SW 1271 (cell line): ENCODE results near the gene LSM7.
"Not testable (repeated sequence)": the region's sequence is repeated elsewhere in the genome, so short reads cannot be mapped to it uniquely, and the experiment has no call there.

Source experiments
- DNase-seq, 2 experiments: peaks; one replicate each; lab custom pipeline; 2025; lab: John Stamatoyannopoulos, UW

LSM7 gene

DNA sequence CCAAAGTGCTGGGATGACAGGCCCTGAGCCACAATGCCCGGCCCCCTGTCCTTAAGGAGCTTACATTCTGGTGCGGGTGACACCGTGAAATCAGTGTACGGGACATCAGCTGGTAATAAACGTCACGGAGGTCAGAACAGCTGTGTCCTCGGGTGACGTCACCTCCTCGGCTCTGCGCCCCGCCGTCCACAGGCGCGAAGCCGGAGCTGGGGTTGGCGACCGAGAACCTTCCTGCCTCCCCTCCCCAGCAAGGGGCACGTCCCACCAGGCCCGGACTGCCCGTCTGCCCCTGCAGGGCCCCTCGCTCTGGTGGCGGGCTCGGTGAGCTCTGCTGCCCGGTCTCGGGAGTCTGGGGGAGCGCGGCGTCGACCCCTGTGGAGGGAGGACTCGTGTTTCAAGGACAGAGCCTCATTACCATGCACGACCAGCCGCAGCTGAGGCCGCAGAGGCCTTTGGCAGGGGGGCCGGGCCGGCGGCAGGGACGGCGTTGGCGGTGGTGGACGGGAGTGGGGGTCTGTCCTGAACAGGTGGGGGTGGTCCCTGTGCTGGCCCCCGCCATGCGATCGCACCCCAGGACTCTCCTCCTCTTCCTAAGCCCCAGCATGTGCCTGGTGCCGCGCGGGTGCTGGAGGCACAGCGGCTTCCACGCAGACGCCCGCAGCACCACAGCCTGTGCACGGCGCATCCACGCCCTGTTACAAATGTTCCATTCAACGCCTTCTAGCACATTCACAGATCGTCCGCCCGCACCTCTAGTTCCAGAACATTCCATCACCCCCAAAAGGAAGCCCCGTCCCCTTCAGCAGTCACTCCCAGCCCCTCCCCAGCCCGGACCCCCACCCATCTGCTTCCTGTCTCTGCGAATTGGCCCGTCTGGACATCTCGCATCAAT lies 25.8 kb downstream of the LSM7 start:
- DNase-seq: no peak

DNA sequence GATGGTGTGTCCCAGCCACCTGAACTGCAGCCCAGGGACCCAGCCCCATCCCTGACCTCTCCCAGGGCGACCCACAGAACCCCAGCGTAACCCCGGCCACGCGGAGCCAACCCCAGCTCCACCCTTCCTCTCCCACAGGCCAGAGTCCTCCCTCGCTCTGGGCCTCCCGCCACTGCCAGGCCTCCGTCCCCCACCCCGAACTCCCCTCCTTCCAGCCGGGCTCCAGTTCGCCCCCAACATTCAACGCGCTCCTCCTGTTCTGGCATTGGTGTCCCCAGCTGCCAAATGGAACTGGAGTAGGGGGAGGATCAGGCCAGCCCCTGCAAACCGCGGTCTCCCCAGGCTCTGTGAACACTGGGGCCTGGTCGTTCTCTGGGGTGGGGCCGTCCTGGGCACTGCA lies 27.9 kb downstream of the LSM7 start:
- DNase-seq: no peak

DNA sequence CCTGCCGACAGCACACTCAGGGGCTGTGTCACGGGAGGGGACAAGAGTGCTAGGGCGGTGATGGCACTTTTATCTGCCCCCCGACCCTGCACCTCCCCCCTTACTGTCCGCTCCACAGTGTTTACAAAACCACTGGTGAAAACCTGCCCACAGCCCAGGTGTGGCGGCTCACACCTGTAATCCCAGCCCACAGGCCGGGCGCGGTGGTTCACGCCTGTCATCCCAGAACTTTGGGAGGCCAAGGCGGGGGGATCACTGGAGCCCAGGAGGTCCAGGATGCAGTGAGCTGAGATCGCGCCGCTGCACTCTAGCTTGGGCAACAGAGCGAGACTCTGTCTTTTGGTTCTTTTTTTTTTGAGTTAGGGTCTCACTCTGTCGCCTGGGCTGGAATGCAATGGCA lies 32.2 kb downstream of the LSM7 start:
- DNase-seq: no peak

DNA sequence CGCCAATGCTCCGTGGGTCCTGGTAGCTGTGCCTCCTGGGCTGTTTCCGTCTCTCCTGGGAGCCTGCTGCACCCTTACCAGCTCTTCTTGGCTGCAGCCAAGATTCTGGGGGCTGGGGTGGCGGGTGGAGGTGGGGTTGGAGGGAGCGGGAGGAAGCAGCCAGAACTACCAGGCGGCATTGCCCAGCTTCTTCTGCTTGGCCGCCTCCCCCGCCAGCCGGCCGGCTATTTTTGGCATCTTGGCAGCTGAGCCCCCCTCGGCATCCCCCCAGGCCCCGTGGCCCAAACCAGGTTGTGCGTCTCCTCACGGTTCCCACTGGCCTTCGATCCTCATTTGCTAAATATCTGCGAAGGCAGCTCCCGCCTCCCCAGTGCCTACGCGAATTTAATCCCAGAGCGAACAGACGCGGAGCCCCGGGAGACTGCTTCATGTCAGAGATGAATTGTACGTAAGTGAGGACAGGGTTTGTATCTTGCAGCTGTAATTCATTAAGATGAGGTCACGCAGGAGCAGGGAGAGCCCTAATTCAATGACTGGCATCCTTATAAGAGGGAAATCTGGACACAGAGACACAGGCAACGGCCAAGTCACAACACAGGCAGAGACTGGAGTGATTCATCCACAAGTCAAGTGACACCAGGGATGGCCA lies 33.6 kb downstream of the LSM7 start:
- DNase-seq: no peak

DNA sequence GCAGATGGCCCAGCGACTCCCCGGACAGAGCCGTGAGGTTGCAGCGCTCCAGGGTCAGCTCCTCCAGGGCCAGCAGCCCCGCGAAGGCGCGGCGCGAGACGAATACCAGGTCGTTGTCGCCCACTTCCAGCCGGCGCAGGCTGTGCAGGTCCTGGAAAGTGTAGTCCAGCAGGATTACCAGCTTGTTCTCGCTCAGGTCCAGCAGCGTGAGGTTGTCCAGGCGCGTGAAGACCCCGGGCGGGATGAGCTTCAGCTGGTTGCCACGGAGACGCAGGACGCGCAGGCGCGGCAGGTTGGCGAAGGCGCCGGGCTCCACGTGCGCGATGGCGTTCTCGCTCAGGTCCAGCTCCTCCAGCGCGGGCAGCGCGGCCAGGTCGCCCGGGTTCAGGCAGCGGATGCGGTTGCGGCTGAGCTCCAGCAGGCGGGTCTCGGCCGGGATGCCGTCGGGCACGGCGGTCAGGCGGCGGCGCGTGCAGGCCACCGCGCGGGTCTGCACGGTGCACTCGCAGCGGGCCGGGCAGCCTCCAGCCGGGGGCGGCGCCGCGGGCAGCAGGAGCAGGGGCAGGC lies 37.1 kb downstream of the LSM7 start:
- no peak for DNase-seq

DNA sequence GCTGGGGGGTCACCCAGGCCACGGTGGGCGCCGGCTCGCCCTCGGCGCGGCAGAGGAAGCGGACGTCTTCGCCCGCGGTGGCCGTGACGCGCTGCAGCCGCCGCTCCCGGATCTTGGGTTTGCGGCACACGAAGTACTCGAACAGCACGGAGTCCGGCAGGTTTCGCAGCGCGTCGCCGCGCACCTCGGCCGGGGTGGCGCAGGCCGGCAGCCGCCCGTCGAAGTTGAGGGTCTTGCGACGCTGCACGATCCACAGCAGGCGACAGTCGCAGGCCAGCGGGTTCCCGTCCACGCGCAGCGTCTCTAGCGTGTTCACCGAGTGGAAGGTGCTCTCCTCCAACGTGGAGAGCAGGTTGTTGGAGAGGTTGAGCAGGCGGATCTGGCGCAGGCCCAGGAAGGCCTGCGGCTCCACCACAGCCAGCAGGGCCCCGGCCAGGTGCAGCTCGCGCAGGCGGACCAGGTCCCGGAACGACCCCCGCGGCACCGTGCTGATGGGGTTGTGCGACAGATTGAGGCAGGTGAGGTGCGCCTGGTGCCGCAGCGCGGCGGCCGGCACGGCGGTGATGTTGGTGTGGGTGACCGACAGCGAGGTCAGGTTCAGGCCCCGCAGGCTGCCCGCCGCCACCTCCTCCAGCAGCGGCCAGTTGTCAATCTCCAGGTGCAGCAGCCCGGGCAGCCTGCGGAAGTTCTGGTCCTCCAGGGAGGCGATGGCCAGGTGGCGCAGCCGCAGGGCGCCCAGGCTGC lies 37.8 kb downstream of the LSM7 start:
- no peak for DNase-seq

DNA sequence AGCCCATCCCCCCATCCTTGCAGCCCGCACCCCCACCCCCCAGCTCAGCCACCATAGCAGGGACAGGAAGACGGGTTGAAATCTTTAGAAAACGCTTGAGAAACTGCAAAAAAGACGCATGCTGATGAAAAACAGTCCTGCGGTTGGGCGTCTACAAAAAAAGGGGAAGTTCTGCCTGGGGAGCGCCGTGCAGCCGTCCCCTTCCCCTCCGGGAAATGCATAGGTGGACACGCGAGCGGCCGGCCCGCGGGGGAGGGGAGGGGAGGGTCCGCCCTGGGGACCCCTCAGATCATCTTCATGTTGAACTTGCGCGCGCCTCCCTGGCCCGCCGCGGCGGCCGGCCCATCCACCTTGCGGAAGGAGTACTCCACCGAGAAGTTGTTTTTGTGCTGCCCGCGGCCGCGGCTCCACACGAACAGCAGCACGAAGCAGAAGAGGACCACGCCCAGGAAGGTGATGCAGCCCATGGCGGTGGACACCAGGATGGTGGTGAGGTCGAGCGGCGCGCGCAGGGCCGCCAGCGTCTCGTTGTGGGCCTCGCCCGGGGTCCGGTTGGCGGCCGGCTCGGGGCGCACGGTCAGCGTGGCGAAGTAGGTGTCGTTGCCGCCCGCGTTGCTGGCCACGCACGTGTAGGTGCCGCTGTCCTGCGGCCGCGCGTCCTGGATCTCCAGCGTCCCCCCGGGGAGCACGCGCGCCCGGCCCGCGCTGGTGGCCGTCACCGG lies 38.5 kb downstream of the LSM7 start:
- no peak for DNase-seq

DNA sequence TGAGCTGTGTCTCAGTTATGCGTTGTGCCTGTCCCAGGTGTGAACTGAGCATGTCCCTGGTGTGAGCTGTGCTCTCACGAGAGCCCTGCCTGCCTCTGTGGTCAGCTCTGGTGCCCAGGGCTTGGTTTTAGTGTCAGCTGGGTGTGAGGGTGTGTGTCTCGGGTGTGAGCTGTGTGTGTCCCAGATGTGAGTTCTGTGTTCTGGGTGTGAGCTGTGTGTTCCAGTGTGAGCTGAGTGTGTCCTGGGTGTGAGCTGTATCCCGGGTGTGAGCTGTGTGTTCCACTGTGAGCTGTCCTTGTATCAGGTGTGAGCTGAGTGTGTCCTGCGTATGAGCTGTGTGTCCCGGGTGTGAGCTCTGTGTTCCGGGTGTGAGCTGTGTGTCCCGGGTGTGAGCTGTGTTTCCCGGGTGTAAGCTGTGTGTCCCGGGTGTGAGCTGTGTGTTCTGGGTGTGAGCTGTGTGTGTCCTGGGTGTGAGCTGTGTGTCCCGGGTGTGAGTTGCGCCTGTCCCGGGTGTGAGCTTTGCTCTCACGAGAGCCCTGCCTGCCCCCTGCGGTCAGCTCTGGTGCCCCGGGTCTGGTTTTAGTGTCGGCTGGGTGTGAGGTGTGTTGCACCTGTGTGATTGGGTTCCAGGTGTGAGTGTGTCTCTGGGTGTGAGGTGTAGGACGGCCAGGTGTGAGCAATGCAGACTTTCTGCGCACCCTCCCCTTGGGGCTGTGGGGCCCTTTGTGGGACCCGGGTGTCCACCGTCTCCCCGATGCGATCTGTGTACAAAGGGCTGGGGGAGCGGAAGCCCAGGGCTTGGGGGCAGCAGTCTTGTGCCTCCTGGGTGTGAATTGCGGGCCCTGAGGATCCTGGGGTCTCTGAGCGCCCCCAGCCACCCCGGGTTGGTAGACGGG lies 39.3 kb downstream of the LSM7 start:
- DNase-seq: no peak

DNA sequence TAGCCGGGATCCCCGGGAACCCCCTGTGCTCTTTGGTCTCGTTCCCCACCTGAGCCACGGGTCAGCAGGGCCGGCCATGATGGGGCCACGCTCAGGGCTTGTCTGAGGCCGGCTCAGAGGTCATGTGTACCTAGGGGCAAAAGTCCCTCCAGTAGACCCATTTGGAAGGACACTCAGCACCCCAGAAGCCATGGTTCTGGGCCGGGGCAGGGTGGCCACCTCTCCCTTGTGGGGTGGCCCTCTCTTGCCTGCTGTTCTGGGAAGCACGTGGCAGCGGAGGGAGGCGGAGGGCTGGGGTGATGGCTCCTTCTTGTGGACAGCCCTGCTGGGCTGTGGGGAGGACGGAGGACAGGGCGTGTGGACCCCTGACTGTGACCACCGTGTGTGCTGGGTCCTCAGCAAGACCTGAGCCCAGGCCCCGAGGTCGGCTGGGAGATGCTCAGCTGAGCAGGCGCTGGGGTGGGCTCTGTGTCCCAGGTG lies 40.0 kb downstream of the LSM7 start:
- peak in 1 of 2 experiments; percentile 27 for DNase-seq

DNA sequence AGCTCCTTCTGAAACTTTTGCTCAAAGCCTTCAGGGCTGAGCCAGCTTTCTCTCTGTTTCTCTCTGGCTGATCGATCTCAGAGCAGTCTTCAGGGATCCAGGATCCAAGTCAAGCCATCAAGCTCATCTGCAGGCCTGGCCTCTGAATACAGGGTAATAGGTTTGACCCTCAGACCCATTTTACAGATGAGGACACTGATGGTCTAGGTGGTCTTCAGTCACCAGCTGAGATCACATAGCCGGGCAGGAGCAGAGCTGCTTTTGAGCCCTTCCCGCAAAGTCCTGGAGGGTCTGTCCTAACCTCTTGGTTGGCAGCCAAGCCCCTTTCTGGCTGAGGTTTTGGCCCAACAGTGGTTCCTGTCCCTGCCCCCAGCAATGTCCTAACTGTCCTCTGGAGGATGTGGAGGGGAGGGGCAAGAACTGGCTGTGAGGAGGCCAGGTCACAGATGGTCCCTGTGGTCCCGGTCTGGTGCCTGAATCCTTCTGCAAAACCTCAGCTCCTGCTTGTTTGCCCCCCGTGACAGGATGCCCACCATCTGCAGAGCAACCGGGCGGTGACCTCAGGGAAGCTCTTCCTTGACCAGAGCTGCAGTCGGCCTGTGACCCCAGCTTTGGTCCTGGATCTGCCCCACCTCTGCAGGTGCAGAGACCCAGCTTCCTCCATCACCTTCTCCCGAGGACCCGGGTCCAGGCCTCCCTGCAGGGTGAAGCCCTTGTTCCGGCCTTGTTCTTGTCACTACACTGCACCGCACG lies 40.6 kb downstream of the LSM7 start:
- DNase-seq: no peak

DNA sequence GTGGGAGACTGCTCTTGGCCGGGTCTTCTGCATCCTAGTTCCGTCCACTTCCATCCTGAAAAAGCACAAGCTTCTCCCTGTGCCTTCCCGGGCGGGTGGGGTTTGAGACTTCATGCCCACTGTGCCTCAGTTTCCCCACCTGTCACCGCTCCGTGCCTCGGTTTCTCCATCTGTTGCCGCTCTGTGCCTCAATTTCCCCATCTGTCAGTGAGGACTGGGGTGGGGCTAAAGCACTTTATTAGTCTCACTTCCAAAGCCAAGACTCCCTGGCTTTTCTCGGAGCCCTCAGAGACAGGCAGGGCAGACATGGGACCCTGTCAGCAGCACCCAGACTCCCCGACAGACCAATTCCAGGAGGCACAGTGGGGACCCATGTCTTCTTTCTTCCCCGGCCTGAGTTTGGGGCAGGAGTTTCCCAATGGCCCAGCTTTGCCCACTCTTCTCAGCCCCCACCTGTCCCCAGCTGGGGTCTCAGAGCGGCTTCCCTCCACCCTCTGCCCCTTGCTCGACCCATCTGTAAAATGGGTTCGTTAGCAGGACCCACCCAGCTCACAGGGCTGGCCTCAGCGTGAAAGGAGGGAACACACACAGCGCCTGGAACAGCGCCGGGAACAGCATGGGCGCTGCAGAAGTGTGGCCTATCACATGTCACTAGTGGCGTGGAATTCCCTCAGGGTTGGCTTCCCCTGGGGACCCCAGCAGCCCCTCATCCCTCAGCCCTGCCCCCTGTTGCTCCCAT lies 41.8 kb downstream of the LSM7 start:
- no peak for DNase-seq

DNA sequence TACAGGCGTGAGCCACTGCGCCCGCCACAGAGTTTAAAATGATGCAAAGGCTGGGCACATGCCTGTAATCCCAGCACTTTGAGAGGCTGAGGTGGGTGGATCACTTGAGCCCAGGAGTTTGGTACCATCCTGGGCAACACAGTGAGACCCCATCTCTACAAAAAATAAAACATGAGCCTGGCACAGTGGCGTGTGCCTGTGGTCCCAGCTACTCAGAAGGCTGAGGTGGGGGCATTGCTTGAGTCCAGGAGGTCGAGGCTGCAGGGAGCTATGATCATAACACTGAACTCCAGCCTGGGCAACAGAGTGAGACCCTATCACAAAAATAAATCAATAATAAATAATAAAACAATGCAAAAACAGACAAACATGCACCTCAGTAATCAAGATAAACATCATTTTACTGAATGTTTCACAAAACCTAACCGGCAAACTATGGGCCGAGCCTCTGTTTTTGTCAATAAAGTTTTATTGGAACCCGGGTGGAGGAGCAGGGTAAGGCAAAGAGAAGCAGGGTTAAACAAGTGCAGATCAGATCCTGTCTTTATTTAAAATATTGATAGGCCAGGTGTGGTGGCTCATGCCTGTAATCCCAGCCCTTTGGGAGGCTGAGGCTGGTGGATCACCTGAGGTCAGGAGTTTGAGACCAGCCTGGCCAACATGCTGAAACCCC lies 44.4 kb downstream of the LSM7 start:
- DNase-seq: no peak

DNA sequence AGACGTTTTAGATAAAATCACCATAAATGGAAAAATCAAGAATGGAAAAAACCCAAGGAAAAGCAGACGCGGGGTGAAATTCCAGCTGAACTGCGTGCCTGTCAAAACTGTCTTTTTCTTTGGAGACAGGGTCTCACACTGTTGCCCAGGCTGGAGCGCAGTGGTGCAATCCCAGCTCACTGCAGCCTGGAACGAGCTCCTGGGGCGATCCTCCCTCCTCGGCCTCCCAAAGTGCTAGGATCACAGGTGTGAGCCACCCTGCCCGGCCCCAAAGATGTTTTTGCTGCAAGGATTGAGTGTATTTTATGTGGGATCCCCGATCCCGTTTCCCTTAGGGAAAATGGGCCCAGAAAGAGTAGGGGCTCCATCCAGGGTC lies 45.5 kb downstream of the LSM7 start:
- no peak for DNase-seq

DNA sequence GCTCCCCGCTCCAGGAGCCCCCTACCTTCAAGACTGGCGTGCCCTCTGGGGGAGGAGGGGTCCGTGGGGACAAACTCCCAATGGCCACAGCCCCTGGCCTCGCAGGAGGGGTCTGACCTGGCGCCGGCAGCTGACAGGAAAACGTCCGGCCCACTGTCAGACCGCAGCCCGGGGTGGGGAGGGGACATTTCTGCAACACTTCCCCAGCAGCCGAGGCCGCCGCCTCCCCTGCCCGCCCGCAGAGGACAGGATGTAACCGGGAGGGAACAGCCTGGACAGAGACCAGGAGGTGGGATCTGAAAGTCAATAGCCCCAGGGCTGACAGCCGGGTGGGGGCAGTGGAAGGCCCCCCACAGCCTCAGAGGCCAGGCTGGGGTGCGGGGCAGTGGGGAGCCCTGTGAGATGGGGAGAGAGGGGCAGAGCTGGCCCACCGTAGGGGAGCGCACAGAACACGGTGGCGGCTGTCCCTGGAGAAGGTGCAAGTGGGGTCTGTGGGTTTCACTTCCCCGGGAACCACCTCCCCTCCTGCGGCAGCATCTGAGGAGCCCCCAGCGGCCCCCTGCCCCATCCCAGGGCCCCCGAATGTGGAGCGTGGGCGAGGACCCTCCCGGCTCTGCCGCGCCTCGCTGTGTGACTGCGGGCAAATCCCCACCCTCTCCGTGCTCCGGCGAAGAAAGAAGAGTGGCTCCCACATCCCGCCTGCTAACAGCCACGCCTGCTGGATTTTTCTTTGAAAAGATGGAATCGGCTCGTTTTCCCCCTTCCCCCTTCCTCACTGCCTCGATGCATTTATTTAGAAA lies 46.1 kb downstream of the LSM7 start, which contains the start of gene PEAK3:
PEAK3 (minus strand) TSS at position 114 of the 800 bp plus-strand sequence. CDS start 1,244 bp downstream, outside the sequence.
- no peak for DNase-seq

DNA sequence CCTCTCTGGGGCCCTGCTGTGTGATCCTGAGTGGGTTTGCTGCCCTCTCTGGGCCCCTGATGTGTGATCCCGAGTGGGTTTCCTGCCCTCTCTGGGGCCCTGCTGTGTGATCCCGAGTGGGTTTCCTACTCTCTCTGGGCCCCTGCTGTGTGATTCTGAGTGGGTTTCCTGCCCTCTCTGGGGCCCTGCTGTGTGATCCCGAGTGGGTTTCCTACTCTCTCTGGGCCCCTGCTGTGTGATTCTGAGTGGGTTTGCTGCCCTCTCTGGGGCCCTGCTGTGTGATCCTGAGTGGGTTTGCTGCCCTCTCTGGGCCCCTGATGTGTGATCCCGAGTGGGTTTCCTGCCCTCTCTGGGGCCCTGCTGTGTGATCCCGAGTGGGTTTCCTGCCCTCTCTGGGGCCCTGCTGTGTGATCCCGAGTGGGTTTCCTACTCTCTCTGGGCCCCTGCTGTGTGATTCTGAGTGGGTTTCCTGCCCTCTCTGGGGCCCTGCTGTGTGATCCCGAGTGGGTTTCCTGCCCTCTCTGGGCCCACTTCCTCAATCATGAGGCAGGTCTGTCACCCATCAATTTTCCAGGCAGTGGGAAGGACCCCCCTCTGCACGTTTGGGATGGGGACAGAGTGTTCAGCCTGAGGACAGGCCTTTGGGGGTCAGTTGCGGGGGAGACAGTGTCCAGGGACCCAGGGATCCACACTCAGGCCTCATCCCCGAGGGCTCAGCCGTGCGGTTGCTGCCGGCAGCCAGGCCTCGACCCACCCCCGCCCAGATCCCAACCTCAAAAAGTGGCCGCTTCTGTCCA lies 46.9 kb downstream of the LSM7 start:
- DNase-seq: not testable (repeated sequence)

DNA sequence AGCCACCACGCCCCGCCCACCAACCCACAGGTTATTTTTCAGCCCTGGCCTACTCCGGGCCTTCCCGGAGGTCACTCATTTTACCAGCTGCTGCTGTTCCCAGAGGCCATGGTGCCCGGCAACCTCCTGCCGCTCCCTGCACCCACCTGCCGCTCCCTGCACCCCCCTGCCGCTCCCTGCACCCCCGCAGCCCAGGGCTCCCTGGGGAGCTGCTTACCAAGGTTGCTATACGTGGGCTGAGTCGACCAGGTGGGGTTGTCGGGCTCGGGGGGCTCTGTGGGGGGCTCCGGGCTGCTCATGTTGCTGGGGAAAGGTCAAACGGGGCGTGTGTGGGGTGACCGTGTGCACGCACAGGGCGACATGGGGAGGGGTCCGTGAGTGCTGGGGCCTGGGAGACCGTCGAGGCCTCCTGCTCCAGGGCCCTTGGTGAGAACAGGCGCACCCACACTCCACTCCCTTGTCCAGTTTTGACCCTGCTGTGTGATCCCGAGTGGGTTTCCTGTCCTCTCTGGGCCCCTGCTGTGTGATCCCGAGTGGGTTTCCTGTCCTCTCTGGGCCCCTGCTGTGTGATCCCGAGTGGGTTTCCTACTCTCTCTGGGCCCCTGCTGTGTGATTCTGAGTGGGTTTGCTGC lies 47.6 kb downstream of the LSM7 start:
- no peak for DNase-seq
